Retina (tissue), 1 donor: ENCODE results near the gene GIPC3.

Experiments used
- DNase-seq: peaks from one replicate; pipeline ENCODE4 v3.0.0-alpha.2; 2016

Gene GIPC3

DNA sequence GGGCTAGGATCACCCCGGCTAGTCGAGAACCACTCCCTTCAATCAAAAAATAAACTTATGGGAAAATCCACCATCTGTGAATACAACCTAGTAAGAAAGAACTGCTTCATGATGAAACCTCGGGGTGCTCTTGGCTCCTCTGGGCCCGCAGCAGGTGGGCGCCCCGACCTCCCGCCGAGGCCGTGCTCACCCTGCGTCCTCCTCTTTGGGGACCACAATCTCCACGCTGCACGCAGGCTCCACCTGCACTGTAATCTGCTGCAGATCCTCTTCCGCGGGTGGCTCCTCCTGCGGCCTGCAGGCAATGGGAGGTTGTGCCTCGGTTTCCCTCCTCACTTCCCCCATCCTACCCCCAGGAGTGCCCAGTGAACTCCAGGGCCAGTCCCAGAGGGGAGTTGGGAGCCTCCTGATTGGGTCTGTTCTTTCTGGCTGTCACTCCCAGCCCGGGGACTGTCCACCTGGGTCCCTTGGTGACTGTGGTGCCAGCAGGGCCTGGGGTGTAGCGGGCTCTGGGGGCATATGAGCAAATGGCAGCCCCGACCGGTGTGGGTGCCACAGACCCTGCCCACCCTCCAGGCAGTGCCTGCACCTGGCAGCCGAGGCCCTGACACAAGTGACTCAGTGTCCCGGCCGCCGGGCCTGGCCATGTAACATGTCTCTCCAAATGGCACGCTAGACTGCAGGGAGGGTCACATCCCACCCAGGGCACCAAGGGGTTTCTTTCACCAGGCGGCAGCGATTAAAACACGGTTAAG is 56.4 kb downstream of the GIPC3 start:
- no peak for DNase-seq

DNA sequence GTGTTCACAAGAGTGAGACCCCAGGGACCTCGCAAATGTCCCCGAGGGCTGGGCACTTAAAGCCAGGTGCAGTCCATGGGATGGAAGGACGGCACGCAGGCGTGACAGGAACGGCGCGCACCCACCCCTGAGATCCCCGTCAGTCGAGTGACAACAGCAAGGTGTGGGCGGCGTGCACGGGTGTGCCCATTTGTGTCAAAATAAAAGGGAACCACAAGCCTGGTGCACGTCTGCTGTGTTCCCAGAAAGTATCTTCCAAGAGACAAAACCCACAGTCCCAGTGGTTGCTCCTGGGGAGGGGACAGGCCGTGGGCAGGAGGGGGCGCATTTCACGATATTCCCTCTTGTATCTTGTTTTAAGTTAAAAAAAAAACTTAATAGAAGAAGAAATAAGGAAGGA is 57.0 kb downstream of the GIPC3 start:
- no peak for DNase-seq
